Mesenchymal stem cell (in vitro differentiated cells and primary cell): Measurements from ENCODE around the gene MAJIN.

Experiments used
- DNase-seq: peaks from one replicate; pipeline ENCODE4 v3.0.0-alpha.2; 2013
- H2AFZ ChIP-seq: one replicate; pipeline ENCODE4 v1.6.1; 2013; ENCODE audit warnings: low read depth, mild to moderate bottlenecking, control low read depth, inconsistent platforms, low read length, moderate library complexity
- H2AK5ac ChIP-seq: 2 replicates; pipeline ENCODE4 v1.6.1; 2013; ENCODE audit warnings: low read length, moderate library complexity, mild to moderate bottlenecking, inconsistent platforms; ENCODE audit not compliant: severe bottlenecking
- H2BK120ac ChIP-seq: one replicate; pipeline ENCODE4 v1.6.1; 2013; ENCODE audit warnings: low read depth, mild to moderate bottlenecking, inconsistent platforms, low read length, moderate library complexity
- H2BK12ac ChIP-seq, 2 experiments: one replicate each; pipeline ENCODE4 v1.6.1; 2013; ENCODE audit warnings: inconsistent platforms in 2 of 2, low read length in 2 of 2, mild to moderate bottlenecking in 2 of 2, moderate library complexity in 2 of 2, control low read depth in 1 of 2
- H2BK15ac ChIP-seq: one replicate; pipeline ENCODE4 v1.6.1; 2013; ENCODE audit warnings: mild to moderate bottlenecking, low read depth, inconsistent platforms; ENCODE audit not compliant: poor library complexity, severe bottlenecking
- H2BK5ac ChIP-seq: 2 replicates; pipeline ENCODE4 v1.6.1; 2013; ENCODE audit warnings: low read depth, mild to moderate bottlenecking, low read length, control low read depth, inconsistent platforms; ENCODE audit not compliant: poor library complexity, severe bottlenecking
- H3K14ac ChIP-seq, 2 experiments: one replicate each; pipeline ENCODE4 v1.6.1; 2013; ENCODE audit warnings: inconsistent platforms in 2 of 2, low read length in 2 of 2, control low read depth in 1 of 2, mild to moderate bottlenecking in 1 of 2, moderate library complexity in 1 of 2
- H3K18ac ChIP-seq, 2 experiments: one replicate each; pipeline ENCODE4 v1.6.1; 2013; ENCODE audit warnings: inconsistent platforms in 2 of 2, low read length in 2 of 2, control low read depth in 1 of 2, low read depth in 1 of 2, mild to moderate bottlenecking in 1 of 2
- H3K23ac ChIP-seq, 2 experiments: one replicate each; pipeline ENCODE4 v1.6.1; 2013; ENCODE audit warnings: inconsistent platforms in 2 of 2, low read length in 2 of 2, mild to moderate bottlenecking in 2 of 2, moderate library complexity in 2 of 2, control low read depth in 1 of 2
- H3K27ac ChIP-seq: 2 replicates; pipeline ENCODE4 v1.5.1; 2013; ENCODE audit warnings: mild to moderate bottlenecking, moderate library complexity, low read length, control low read depth, inconsistent platforms; ENCODE audit not compliant: poor library complexity, severe bottlenecking
- H3K27me3 ChIP-seq, 2 experiments: 2 replicates each; pipeline versions ENCODE4 v1.6.1 to v1.7.0; 2013; ENCODE audit warnings: low read length in 2 of 2, mild to moderate bottlenecking in 2 of 2, moderate library complexity in 2 of 2, control low read depth in 1 of 2, inconsistent platforms in 1 of 2; ENCODE audit not compliant: control insufficient read depth in 1 of 2, insufficient read depth in 1 of 2
- H3K36me3 ChIP-seq, 2 experiments: 2 replicates each; pipeline versions ENCODE4 v1.6.1 to v1.7.0; 2013; ENCODE audit warnings: low read length in 2 of 2, control low read depth in 1 of 2, inconsistent platforms in 1 of 2, low read depth in 1 of 2, mild to moderate bottlenecking in 1 of 2; ENCODE audit not compliant: insufficient read depth in 2 of 2, control insufficient read depth in 1 of 2
- H3K4ac ChIP-seq, 2 experiments: one replicate each; pipeline ENCODE4 v1.6.1; 2013; ENCODE audit warnings: inconsistent platforms in 2 of 2, low read length in 2 of 2, mild to moderate bottlenecking in 2 of 2, moderate library complexity in 2 of 2, control low read depth in 1 of 2, low read depth in 1 of 2
- H3K4me1 ChIP-seq: 2 replicates; pipeline ENCODE4 v1.6.1; 2013; ENCODE audit warnings: low read depth, low read length, control low read depth; ENCODE audit not compliant: control insufficient read depth, insufficient read depth
- H3K4me2 ChIP-seq: 2 replicates; pipeline ENCODE4 v1.6.1; 2013; ENCODE audit warnings: low read length, mild to moderate bottlenecking, inconsistent platforms; ENCODE audit not compliant: poor library complexity, severe bottlenecking
- H3K4me3 ChIP-seq, 2 experiments: 2 replicates each; pipeline versions ENCODE4 v1.5.1 to v1.7.0; 2013; ENCODE audit warnings: low read length in 2 of 2, mild to moderate bottlenecking in 2 of 2, control low read depth in 1 of 2, low read depth in 1 of 2; ENCODE audit not compliant: insufficient read depth in 1 of 2
- H3K79me1 ChIP-seq: replicated peaks from 2 replicates; pipeline ENCODE4 v1.6.1; 2013; ENCODE audit warnings: mild to moderate bottlenecking, control low read depth, low read length, inconsistent platforms; ENCODE audit not compliant: poor library complexity, severe bottlenecking
- H3K9ac ChIP-seq: 2 replicates; pipeline ENCODE4 v1.7.0; 2013; ENCODE audit warnings: mild to moderate bottlenecking, low read length, moderate library complexity
- H3K9me3 ChIP-seq: 2 replicates; pipeline ENCODE4 v1.7.0; 2013; ENCODE audit warnings: mild to moderate bottlenecking, low read length; ENCODE audit not compliant: control insufficient read depth
- H4K8ac ChIP-seq: one replicate; pipeline ENCODE4 v1.6.1; 2013; ENCODE audit warnings: inconsistent platforms, mild to moderate bottlenecking, low read length, moderate library complexity
- H4K91ac ChIP-seq: one replicate; pipeline ENCODE4 v1.6.1; 2013; ENCODE audit warnings: mild to moderate bottlenecking, low read length, inconsistent platforms
- WGBS: methylation state at CpG from one replicate; pipeline ENCODE4 v1.1.7; 2013; ENCODE audit warnings: mixed read lengths; 5-methylcytosine and 5-hydroxymethylcytosine counted together

The MAJIN gene

GRCh38 chr11:64891215-64891848 lies 80.6 kb downstream of the MAJIN start:
- WGBS: 93% methylated on average over 25 of the region's 25 CpGs
- H2BK120ac ChIP-seq: no peak overlapping the region
- peaks cover 27% of the 10 kb centered on the region for H3K4me1 ChIP-seq
- H3K9ac ChIP-seq: no peak overlapping the region
- no peak overlapping the region for H3K27ac ChIP-seq
- no peak overlapping the region for H3K23ac ChIP-seq
- H3K14ac ChIP-seq: no peak overlapping the region
- H2BK15ac ChIP-seq: no peak overlapping the region
- no peak overlapping the region for H4K91ac ChIP-seq
- no peak overlapping the region for H3K4me2 ChIP-seq
- no peak overlapping the region for H2BK5ac ChIP-seq
- H3K4ac ChIP-seq: no peak overlapping the region
- no peak overlapping the region for H2AFZ ChIP-seq
- H3K79me1 ChIP-seq: no peaks in the 10 kb centered on the region
- no peak for DNase-seq
- H4K8ac ChIP-seq: no peak overlapping the region
- H2AK5ac ChIP-seq: no peak overlapping the region
- peaks cover 18 to 20% of the 10 kb centered on the region in 2 experiments for H3K36me3 ChIP-seq
- H3K9me3 ChIP-seq: no peaks in the 10 kb centered on the region
- peak overlapping the region in 1 of 2 experiments; percentile 21 for H2BK12ac ChIP-seq
- no peak overlapping the region for H3K18ac ChIP-seq
- H3K4me3 ChIP-seq: no peak overlapping the region
- H3K27me3 ChIP-seq: no peaks in the 10 kb centered on the region

GRCh38 chr11:64890522-64890939 lies 81.4 kb downstream of the MAJIN start:
- no peak overlapping the region for H3K9ac ChIP-seq
- no peaks in the 10 kb centered on the region for H3K9me3 ChIP-seq
- no peak overlapping the region for H3K18ac ChIP-seq
- no peak overlapping the region for H3K4me2 ChIP-seq
- peaks cover 10 to 12% of the 10 kb centered on the region in 2 experiments for H3K36me3 ChIP-seq
- no peak overlapping the region for H2BK15ac ChIP-seq
- no peak overlapping the region for H2BK5ac ChIP-seq
- DNase-seq: no peak
- no peak overlapping the region for H3K14ac ChIP-seq
- no peak overlapping the region for H3K4me3 ChIP-seq
- H2AFZ ChIP-seq: no peak overlapping the region
- no peak overlapping the region for H4K91ac ChIP-seq
- no peak overlapping the region for H2BK120ac ChIP-seq
- peaks cover 27% of the 10 kb centered on the region for H3K4me1 ChIP-seq
- H3K79me1 ChIP-seq: no peaks in the 10 kb centered on the region
- H4K8ac ChIP-seq: no peak overlapping the region
- 83% methylated on average over 7 of the region's 7 CpGs for WGBS
- no peaks in the 10 kb centered on the region for H3K27me3 ChIP-seq
- H3K27ac ChIP-seq: no peak overlapping the region
- H2AK5ac ChIP-seq: no peak overlapping the region
- no peak overlapping the region for H3K23ac ChIP-seq
- no peak overlapping the region for H3K4ac ChIP-seq
- no peak overlapping the region for H2BK12ac ChIP-seq

GRCh38 chr11:64888729-64889511 lies 83.0 kb downstream of the MAJIN start:
- Histone ChIP-seq H3K9me3 (no peaks in the 10 kb centered on the region), H2AFZ (no peak overlapping the region), H2BK15ac (no peak overlapping the region), H2BK5ac (no peak overlapping the region), H2BK120ac (no peak overlapping the region), H3K18ac (no peak overlapping the region), H2BK12ac (peak overlapping the region in 1 of 2 experiments; percentile 37), H4K8ac (peak overlapping the region; percentile 62), H3K4me2 (no peak overlapping the region), H3K9ac (peak overlapping the region; percentile 15), H2AK5ac (no peak overlapping the region), H3K23ac (no peak overlapping the region), H3K4me1 (peaks cover 26% of the 10 kb centered on the region), H3K79me1 (no peaks in the 10 kb centered on the region), H3K14ac (peak overlapping the region in 1 of 2 experiments; percentile 49), H3K27me3 (no peaks in the 10 kb centered on the region), H3K4me3 (no peak overlapping the region), H4K91ac (peak overlapping the region; percentile 52), H3K4ac (no peak overlapping the region), H3K27ac (no peak overlapping the region), H3K36me3 (no peaks in the 10 kb centered on the region)
- DNase-seq: no peak
- WGBS: 51% methylated on average over 9 of the region's 9 CpGs

- H4K91ac ChIP-seq: peak overlapping the region; percentile 94
- H3K9me3 ChIP-seq: no peaks in the 10 kb centered on the region
- H2BK15ac ChIP-seq: no peak overlapping the region
- peak overlapping the region in 1 of 2 experiments; percentile 90 for H3K18ac ChIP-seq
- peak overlapping the region; percentile 92 for H2AFZ ChIP-seq
- 78% methylated on average over 8 of the region's 8 CpGs for WGBS
- H3K79me1 ChIP-seq: no peaks in the 10 kb centered on the region
- H3K4me1 ChIP-seq: peaks cover 21% of the 10 kb centered on the region
- H2BK120ac ChIP-seq: no peak overlapping the region
- peak overlapping the region; percentile 70 for H3K9ac ChIP-seq
- peak overlapping the region in 1 of 2 experiments; percentile 71 for H3K4me3 ChIP-seq
- H4K8ac ChIP-seq: peak overlapping the region; percentile 95
- no peak overlapping the region for H3K14ac ChIP-seq
- no peak overlapping the region for H2AK5ac ChIP-seq
- no peak overlapping the region for H3K4me2 ChIP-seq
- no peaks in the 10 kb centered on the region for H3K27me3 ChIP-seq
- H3K27ac ChIP-seq: no peak overlapping the region
- H2BK12ac ChIP-seq: peak overlapping the region in 1 of 2 experiments; percentile 45
- no peak overlapping the region for H3K23ac ChIP-seq
- H2BK5ac ChIP-seq: no peak overlapping the region
- no peaks in the 10 kb centered on the region for H3K36me3 ChIP-seq
- H3K4ac ChIP-seq: peak overlapping the region in 1 of 2 experiments; percentile 49
- no peak for DNase-seq
Measured at GRCh38 chr11:64888406-64888728, 83.5 kb downstream of the MAJIN start.
